Peyer's patch (tissue), 4 donors: Measurements from ENCODE around the gene ZKSCAN7.

Experiments
- CTCF ChIP-seq, 6 experiments: fragments of 450-650 bp in 4 of 6; fragments of 200-600 bp in 2 of 6; sonication (generic) in 1 of 6; IDR thresholded peaks; one replicate each; pipeline ENCODE4 v1.5.1; 2017 to 2019; ENCODE audit warnings: antibody characterized with exemption in 6 of 6, mild to moderate bottlenecking in 3 of 6, moderate library complexity in 1 of 6
- POLR2A ChIP-seq, 2 donors: fragments of 450-650 bp; IDR thresholded peaks; one replicate each; pipeline ENCODE4 v1.5.1; 2017; ENCODE audit warnings: antibody characterized with exemption in 2 of 2, mild to moderate bottlenecking in 2 of 2, moderate library complexity in 2 of 2

DNA sequence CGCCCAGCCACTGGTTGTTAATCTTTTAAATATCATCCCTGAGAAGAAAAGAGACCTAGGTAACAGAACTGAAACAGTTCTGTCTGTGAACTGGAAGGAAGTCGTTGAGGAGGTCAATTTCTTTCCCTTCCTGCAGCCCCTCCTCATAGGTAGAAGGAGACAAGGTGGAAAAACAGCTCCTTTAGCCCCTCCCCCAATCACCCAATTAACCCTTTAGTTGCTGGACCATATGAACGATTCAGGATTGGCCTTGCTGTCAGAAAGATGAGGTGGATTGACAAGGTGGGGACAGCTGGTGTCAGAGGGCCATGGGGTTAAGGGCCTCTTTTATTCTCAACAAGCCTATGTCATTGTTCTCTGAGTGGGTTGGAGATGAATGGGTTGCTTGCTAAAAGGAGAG, 41.5 kb upstream of the ZKSCAN7 start:
- no peak for TF ChIP-seq CTCF (IDR thresholded peaks at IDR 0.05)
- TF ChIP-seq POLR2A (IDR thresholded peaks at IDR 0.05), result no peak
